Mesendoderm (in vitro differentiated cells): ENCODE data around the gene WASHC1.
"Not testable (repeated sequence)": the region's sequence is repeated elsewhere in the genome, so short reads cannot be mapped to it uniquely, and the experiment has no call there.

Experiments
- DNase-seq: peaks from one replicate; pipeline ENCODE4 v3.0.0; 2013
- H2AK5ac ChIP-seq: 2 replicates; pipeline ENCODE4 v1.6.1; 2013; ENCODE audit warnings: low read length, inconsistent platforms
- H2BK120ac ChIP-seq: 2 replicates; pipeline ENCODE4 v1.6.1; 2013; ENCODE audit warnings: low read depth, mild to moderate bottlenecking, low read length, moderate library complexity, mixed read lengths
- H2BK15ac ChIP-seq: replicated peaks from 2 replicates; pipeline ENCODE4 v1.6.1; 2013; ENCODE audit warnings: low read depth, mild to moderate bottlenecking, moderate library complexity
- H2BK5ac ChIP-seq: 2 replicates; pipeline ENCODE4 v1.6.1; 2013; ENCODE audit warnings: low read length, inconsistent platforms
- H3K18ac ChIP-seq: 2 replicates; pipeline ENCODE4 v1.6.1; 2013; ENCODE audit warnings: mild to moderate bottlenecking, low read length, mixed read lengths
- H3K23ac ChIP-seq: one replicate; pipeline ENCODE4 v1.6.1; 2013; ENCODE audit warnings: low read length
- H3K27ac ChIP-seq: 2 replicates; pipeline ENCODE4 v1.5.1; 2013; ENCODE audit warnings: low read depth, mild to moderate bottlenecking, inconsistent platforms, low read length, moderate library complexity
- H3K27me3 ChIP-seq: 2 replicates; pipeline ENCODE4 v1.6.1; 2013; ENCODE audit warnings: low read length, control low read depth, mild to moderate bottlenecking, inconsistent platforms; ENCODE audit not compliant: insufficient read depth, poor library complexity
- H3K36me3 ChIP-seq: 2 replicates; pipeline ENCODE4 v1.6.1; 2013; ENCODE audit warnings: low read length, inconsistent platforms; ENCODE audit not compliant: control insufficient read depth, insufficient read depth
- H3K4ac ChIP-seq: one replicate; pipeline ENCODE4 v1.6.1; 2013; ENCODE audit warnings: low read depth, mild to moderate bottlenecking, low read length, moderate library complexity
- H3K4me1 ChIP-seq: 2 replicates; pipeline ENCODE4 v1.6.1; 2013; ENCODE audit warnings: low read depth, low read length, inconsistent platforms; ENCODE audit not compliant: control insufficient read depth
- H3K4me2 ChIP-seq: 2 replicates; pipeline ENCODE4 v1.6.1; 2013; ENCODE audit warnings: low read length
- H3K4me3 ChIP-seq: 2 replicates; pipeline ENCODE4 v1.5.1; 2013; ENCODE audit warnings: mild to moderate bottlenecking, low read length
- H3K56ac ChIP-seq: one replicate; pipeline ENCODE4 v1.6.1; 2013; ENCODE audit warnings: low read length
- H3K79me1 ChIP-seq: 2 replicates; pipeline ENCODE4 v1.6.1; 2013; ENCODE audit warnings: low read length, inconsistent platforms
- H3K79me2 ChIP-seq: 2 replicates; pipeline ENCODE4 v1.6.1; 2013; ENCODE audit warnings: mild to moderate bottlenecking, low read length; ENCODE audit not compliant: control insufficient read depth, insufficient read depth
- H3K9ac ChIP-seq: 2 replicates; pipeline ENCODE4 v1.6.1; 2013; ENCODE audit warnings: low read length, inconsistent platforms
- H4K5ac ChIP-seq: one replicate; pipeline ENCODE4 v1.6.1; 2013; ENCODE audit warnings: low read length
- H4K8ac ChIP-seq: one replicate; pipeline ENCODE4 v1.6.1; 2013; ENCODE audit warnings: low read depth, mild to moderate bottlenecking, control low read depth, low read length, moderate library complexity
- WGBS: extraction: QIAGEN DNeasy Blood & Tissue Kit; methylation state at CpG from one replicate; pipeline ENCODE4 v1.1.7; 2013; ENCODE audit warnings: low lambda C conversion rate, missing lambda C conversion rate; ENCODE audit not compliant: insufficient coverage; ENCODE audit errors: extremely low coverage; 5-methylcytosine and 5-hydroxymethylcytosine counted together

The WASHC1 gene

GRCh38 chr9:10653-11053, 18.6 kb downstream of the WASHC1 start:
- H2BK5ac ChIP-seq, H3K23ac ChIP-seq, H3K4me2 ChIP-seq, H3K56ac ChIP-seq, H3K79me1 ChIP-seq, H3K36me3 ChIP-seq, H3K27me3 ChIP-seq, H3K27ac ChIP-seq, H4K8ac ChIP-seq, H4K5ac ChIP-seq, H3K4ac ChIP-seq, H3K4me1 ChIP-seq, H2BK15ac ChIP-seq, H3K18ac ChIP-seq, H3K9ac ChIP-seq, H3K4me3 ChIP-seq, H2AK5ac ChIP-seq, H2BK120ac ChIP-seq, H3K79me2 ChIP-seq: not testable (repeated sequence)
- peak; percentile 12 for DNase-seq
- no CpG with 5 or more reads among the region's 41 CpGs for WGBS

GRCh38 chr9:10207-10606, 19.0 kb downstream of the WASHC1 start:
- H2AK5ac ChIP-seq, DNase-seq, H3K4me2 ChIP-seq, H3K4me3 ChIP-seq, H3K36me3 ChIP-seq, H3K9ac ChIP-seq, H3K23ac ChIP-seq, H3K4me1 ChIP-seq, H3K18ac ChIP-seq, H2BK15ac ChIP-seq, H4K8ac ChIP-seq, H3K79me1 ChIP-seq, H3K56ac ChIP-seq, H2BK120ac ChIP-seq, H3K27me3 ChIP-seq, H3K4ac ChIP-seq, H2BK5ac ChIP-seq, H4K5ac ChIP-seq, H3K27ac ChIP-seq, H3K79me2 ChIP-seq: not testable (repeated sequence)
- no CpG with 5 or more reads among the region's 13 CpGs for WGBS
